Measurements from ENCODE around the gene KLF16. TPM values are rescaled to one million over a fixed set of nuclear protein-coding genes. Genes with fewer than 3 reads are reported as not detected.

KLF16 gene
- total and polyA plus RNA-seq, 2 experiments from 2014 or later = 8.9 to 20.2 TPM

GRCh38 chr19:1804858-1805257, 58.5 kb downstream of the KLF16 start (continued):
- TF ChIP-seq REST (IDR thresholded peaks at IDR 0.05; ENCODE audit: unreplicated experiment) (no peak), JUNB (IDR thresholded peaks at IDR 0.05; ENCODE audit: unreplicated experiment) (no peak), POLR2AphosphoS5 (IDR thresholded peaks at IDR 0.05; ENCODE audit: low read depth) (no peak), NANOG (IDR thresholded peaks at IDR 0.05; ENCODE audit: borderline replicate concordance) (no peak), ZNF114 (CRISPR knock-in tag; IDR thresholded peaks at IDR 0.05) (no peak), ZNF331 (CRISPR knock-in tag; IDR thresholded peaks at IDR 0.05; ENCODE audit: low read depth) (no peak), EZH2phosphoT487 (IDR thresholded peaks at IDR 0.05; ENCODE audit: unreplicated experiment) (no peak), CREB1 (CRISPR knock-in tag; IDR thresholded peaks at IDR 0.05; ENCODE audit: low read depth) (no peak), EZH2 (IDR thresholded peaks at IDR 0.05; ENCODE audit: low read depth, unreplicated experiment) (no peak)

MicroRNAs encoded within 50 kb of the gene (microRNA counts, 767-probe panel; counts per million panel counts)
- microRNA hsa-miR-1909-3p = not detected

Small RNAs within 50 kb of the gene (microRNA-seq; reads per million reads assigned to microRNA genes)
- gene MIR1909 = 3.5 reads per million, percentile 12 among the genes with 10 or more reads in this experiment

Other genes with a start within 250 kb of the KLF16 start
- gene TCF3, start 211.0 kb downstream of the KLF16 start, total RNA-seq (2014; rRNA removed; shearing (Covaris generic)) = 250 and 383 TPM in 2 replicates
- 166 and 186 TPM in 2 replicates for gene TCF3, start 211.0 kb downstream of the KLF16 start, polyA plus RNA-seq (2016; fragmentation: Nextera tagmentation; extraction: Ambion mirVana)
- gene ONECUT3, start 110.1 kb downstream of the KLF16 start, total RNA-seq (2014; rRNA removed; shearing (Covaris generic)) = not detected in 2 replicates
- gene ONECUT3, start 110.1 kb downstream of the KLF16 start, polyA plus RNA-seq (2016; fragmentation: Nextera tagmentation; extraction: Ambion mirVana) = not detected in 2 replicates
- gene ATP8B3, start 51.3 kb downstream of the KLF16 start, total RNA-seq (2014; rRNA removed; shearing (Covaris generic)) = 2.8 and 6.0 TPM in 2 replicates
- 1.7 and 2.1 TPM in 2 replicates for gene ATP8B3, start 51.3 kb downstream of the KLF16 start, polyA plus RNA-seq (2016; fragmentation: Nextera tagmentation; extraction: Ambion mirVana)
- 28.4 and 90.1 TPM in 2 replicates for gene REXO1, start 15.1 kb downstream of the KLF16 start, total RNA-seq (2014; rRNA removed; shearing (Covaris generic))
- 20.2 and 23.5 TPM in 2 replicates for gene REXO1, start 15.1 kb downstream of the KLF16 start, polyA plus RNA-seq (2016; fragmentation: Nextera tagmentation; extraction: Ambion mirVana)
- 68.8 and 99.9 TPM in 2 replicates for gene ABHD17A, start 21.9 kb upstream of the KLF16 start, total RNA-seq (2014; rRNA removed; shearing (Covaris generic))
- gene ABHD17A, start 21.9 kb upstream of the KLF16 start, polyA plus RNA-seq (2016; fragmentation: Nextera tagmentation; extraction: Ambion mirVana) = 34.2 and 37.1 TPM in 2 replicates
- 10.6 and 12.4 TPM in 2 replicates for gene ADAT3, start 41.8 kb upstream of the KLF16 start, total RNA-seq (2014; rRNA removed; shearing (Covaris generic))
- 7.8 and 7.9 TPM in 2 replicates for gene ADAT3, start 41.8 kb upstream of the KLF16 start, polyA plus RNA-seq (2016; fragmentation: Nextera tagmentation; extraction: Ambion mirVana)
- gene SCAMP4, start 41.8 kb upstream of the KLF16 start, total RNA-seq (2014; rRNA removed; shearing (Covaris generic)) = 87.0 and 106 TPM in 2 replicates
- 35.5 and 39.4 TPM in 2 replicates for gene SCAMP4, start 41.8 kb upstream of the KLF16 start, polyA plus RNA-seq (2016; fragmentation: Nextera tagmentation; extraction: Ambion mirVana)
- gene CSNK1G2, start 77.6 kb upstream of the KLF16 start, total RNA-seq (2014; rRNA removed; shearing (Covaris generic)) = 113 and 147 TPM in 2 replicates
- 39.6 and 55.9 TPM in 2 replicates for gene CSNK1G2, start 77.6 kb upstream of the KLF16 start, polyA plus RNA-seq (2016; fragmentation: Nextera tagmentation; extraction: Ambion mirVana)
- gene BTBD2, start 152.1 kb upstream of the KLF16 start, total RNA-seq (2014; rRNA removed; shearing (Covaris generic)) = 106 and 130 TPM in 2 replicates
- gene BTBD2, start 152.1 kb upstream of the KLF16 start, polyA plus RNA-seq (2016; fragmentation: Nextera tagmentation; extraction: Ambion mirVana) = 23.8 and 27.2 TPM in 2 replicates
- 123 and 159 TPM in 2 replicates for gene MKNK2, start 187.7 kb upstream of the KLF16 start, total RNA-seq (2014; rRNA removed; shearing (Covaris generic))
- gene MKNK2, start 187.7 kb upstream of the KLF16 start, polyA plus RNA-seq (2016; fragmentation: Nextera tagmentation; extraction: Ambion mirVana) = 71.0 and 106 TPM in 2 replicates
- gene MOB3A, start 232.7 kb upstream of the KLF16 start, total RNA-seq (2014; rRNA removed; shearing (Covaris generic)) = 5.9 and 9.4 TPM in 2 replicates
- 2.9 TPM in 2 replicates for gene MOB3A, start 232.7 kb upstream of the KLF16 start, polyA plus RNA-seq (2016; fragmentation: Nextera tagmentation; extraction: Ambion mirVana)
- gene IZUMO4, start 233.3 kb upstream of the KLF16 start, total RNA-seq (2014; rRNA removed; shearing (Covaris generic)) = 2.2 and 2.6 TPM in 2 replicates
- 0.57 and 0.82 TPM in 2 replicates for gene IZUMO4, start 233.3 kb upstream of the KLF16 start, polyA plus RNA-seq (2016; fragmentation: Nextera tagmentation; extraction: Ambion mirVana)

All from GM23338 (cell line).